HG03558 (cell line): ENCODE data around the gene RRP8.

Experiments
- ATAC-seq: cut with Tn5 transposase; IDR thresholded peaks from one replicate; pipeline ENCODE4 v1.9.1; 2021; ENCODE audit warnings: moderate number of reproducible peaks; ENCODE audit not compliant: unreplicated experiment; ENCODE audit errors: extremely low read depth

Gene RRP8

DNA sequence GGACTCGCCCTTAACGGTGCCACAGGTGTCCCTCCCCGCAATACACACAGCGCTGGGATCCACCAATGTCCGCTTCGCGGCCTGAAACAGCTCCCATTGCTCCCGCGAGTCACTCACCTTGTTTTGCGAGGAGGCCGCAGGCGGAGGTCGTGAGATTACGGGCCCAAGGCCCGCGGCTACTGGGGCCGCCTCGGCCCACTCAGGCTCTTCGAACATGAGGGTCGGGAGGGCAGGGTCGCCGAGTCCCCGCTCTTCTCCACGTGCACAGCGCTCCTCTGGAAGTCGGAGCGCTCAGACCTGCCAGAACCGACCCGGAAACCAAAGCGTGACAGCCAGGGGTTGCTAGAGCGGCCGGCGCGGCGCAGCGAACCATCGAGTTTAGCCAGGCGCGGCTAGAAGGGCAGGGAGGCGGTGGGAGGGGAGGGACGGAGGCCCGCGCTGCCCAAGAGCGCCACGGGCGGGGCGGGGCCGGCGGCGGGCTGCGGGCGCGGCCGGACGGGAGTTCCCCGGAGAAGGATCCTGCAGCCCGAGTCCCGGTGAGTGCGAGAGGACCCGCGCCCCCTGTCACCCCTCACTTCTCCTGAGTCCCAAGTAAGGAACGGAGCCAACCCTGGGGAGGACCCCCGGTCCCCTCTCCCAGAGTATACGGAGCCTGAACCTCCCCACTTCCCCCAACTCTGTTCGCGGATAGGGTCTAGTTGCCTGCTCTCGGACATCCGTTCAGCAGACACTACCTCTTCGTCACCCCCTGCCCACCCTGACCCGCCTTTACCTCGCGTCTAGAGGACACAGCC, at the start of gene RRP8, which contains the start of gene ILK:
RRP8 (minus strand) TSS at position 330 of the 794 bp plus-strand sequence; CDS start at position 216, 114 bp downstream.
ILK (plus strand) TSS at position 488 of the 794 bp plus-strand sequence. CDS start 498 bp downstream, outside the sequence.
- peak; percentile 49 for ATAC-seq

DNA sequence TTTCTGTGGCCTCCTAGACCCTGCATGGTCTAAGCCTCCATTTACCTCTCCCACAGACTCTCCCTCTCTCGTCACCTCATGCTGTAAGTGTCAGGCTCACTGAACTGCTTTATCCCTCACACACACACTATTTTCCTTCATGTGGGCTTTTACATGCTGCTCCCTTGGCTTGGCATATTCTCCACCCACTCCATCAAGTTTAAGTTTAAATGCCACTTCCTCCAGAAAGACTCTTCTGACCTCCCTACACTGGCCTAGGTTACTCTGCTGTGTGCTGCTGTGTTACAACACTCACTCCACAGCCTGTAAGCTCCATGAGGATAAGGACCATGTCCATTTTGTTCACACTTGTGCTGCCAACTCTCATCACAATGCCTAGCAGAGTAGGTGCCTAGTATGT, 49.7 kb upstream of the RRP8 start:
- ATAC-seq: no peak

DNA sequence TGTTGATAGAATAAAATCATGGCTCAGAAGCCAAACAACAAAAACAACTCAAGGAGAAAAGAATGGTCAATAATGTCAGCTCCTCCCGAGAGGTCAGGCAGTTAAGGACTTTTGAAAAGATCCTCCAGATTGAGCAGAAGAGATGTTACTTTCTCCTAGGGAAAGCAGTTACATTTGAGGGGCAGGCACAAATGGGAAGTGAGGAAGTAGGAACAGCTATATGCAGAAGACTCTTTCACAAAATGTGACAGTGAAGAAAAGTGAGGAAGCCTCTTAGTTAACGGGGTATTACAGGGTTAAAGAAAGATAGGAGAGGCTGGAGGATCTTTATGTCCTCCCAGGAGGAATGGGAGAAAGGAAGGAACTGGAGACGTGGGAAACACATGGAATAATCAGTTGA, 48.8 kb upstream of the RRP8 start:
- ATAC-seq: no peak

DNA sequence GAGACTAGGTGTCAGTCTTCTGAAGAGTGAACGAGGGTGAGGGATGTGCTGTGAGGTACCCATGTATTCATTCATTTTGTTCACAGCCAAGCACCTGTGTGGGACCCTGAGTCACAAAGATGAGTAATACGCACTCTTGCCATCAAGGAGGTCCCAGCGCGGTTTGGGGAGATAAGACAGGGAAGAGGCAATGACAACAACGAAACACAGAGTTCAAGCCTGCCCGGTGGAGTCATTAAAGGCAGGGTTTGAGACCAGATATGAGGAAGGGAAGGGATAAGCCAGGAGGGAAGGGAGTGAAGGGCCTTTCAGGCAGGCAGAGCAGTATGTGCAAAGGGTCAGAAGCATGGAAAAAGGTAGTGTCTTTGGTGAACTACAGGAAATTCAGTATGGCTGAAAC, 47.6 kb upstream of the RRP8 start:
- ATAC-seq: no peak

DNA sequence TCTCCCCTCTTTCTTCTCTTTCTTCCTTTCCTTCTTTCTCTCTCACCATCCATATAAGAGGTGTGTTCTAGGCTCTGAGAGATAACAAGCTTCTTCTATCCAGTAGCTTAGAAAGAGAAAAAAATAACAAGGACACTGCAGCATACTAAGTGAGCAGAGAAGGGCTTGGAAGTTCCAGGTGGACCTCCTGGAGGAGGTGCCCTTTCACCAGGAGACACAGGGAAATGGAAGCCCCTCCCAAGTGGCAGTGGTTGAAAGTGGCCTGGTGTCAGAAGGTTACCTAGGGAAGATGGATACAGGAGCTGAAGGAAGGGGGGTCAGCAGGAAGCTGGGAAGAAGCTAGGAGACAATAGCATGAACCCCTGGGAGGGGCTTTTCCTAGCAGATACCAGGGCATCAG, 46.7 kb upstream of the RRP8 start:
- ATAC-seq: no peak

DNA sequence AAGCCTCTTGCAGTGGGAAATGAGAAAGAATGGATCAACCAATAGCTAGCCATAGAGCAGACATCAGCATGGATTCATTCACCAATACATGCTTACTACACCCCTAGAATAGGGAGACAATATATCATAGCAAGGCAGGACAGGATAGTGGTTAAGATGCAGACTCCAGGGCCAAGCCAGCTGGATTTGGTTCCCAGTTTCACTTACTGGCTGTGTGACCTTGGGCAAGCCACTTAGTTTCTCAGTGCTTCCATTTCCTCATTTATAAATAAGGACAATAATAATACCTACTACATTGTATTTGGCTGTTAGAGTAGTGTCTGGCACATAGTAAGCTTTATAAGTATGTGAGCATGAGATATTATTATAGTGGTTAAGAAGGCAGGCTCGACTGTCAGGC, 45.1 kb upstream of the RRP8 start:
- ATAC-seq: no peak

DNA sequence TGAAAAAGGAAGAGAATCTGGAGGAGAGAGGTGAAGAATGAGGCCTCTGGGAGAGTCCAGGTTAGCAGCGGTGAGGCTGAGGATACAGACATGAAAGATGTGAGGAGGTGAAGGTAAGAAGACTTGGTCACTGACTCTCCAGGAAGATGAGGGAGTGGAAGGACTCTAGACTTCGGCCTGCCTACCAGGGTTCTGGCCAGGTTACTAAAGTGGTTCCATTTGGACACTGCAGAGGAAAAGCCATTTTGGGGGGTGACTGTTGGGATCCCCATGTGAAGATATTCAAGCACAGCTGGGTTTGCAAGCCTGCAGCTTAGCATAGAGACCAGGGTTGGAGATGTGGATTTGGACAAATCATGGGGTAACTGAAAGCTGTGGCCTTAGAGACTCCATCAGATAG, 44.4 kb upstream of the RRP8 start:
- ATAC-seq: no peak

DNA sequence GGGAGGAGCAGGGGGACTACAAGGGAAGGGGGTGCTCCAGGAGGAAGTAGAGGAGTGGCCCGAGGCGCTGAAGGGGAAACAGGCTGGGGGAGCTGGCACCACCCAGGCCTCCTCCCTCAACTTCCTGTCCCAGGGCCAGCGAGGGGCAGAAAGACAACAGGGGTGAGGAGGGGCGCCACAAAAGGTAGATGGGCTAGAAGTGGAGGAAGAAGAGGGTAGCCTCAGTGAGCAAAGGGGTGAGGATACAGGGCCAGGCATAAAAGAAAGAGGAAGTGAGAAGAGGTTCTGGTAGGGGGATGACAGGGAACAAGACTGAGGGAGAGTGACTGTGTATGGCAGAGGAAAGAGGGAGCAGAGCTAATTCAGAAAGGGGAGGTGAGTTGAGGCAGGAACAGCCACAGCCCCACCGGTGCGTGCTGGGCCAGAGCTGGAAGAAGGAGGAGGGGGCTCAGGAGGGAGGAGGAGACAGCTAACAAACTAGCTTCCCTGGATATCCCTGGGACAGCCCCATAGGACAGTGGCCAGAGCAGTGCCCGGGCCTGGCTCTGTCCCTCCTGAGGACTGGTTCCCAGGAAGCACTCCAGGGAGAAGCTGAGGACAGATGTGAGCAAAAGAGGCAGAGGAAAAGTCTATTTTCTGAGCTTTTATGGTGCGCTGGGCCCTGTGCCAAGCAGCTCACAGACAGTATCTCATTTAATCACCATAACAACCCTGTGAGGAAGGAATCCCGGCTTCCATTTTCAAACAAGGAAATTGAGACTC, 43.7 kb upstream of the RRP8 start:
- peak; percentile 73 for ATAC-seq

DNA sequence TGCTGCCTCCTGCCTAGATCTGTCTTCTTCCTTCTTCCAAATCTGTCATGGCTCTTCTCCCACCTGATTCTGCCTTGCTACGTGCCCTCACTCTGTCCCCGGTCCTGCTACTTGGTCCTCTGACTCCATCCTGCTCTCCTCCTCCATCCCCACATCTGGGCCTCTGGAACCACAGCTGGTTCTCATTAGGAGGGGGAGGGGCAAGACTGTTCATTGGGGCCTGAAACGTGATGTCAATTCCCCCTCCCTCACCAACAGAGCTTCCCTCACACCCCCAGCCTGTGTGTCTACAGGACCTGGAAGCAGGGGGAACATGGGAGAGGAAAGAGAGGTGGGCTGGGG, 43.1 kb upstream of the RRP8 start:
- no peak for ATAC-seq

DNA sequence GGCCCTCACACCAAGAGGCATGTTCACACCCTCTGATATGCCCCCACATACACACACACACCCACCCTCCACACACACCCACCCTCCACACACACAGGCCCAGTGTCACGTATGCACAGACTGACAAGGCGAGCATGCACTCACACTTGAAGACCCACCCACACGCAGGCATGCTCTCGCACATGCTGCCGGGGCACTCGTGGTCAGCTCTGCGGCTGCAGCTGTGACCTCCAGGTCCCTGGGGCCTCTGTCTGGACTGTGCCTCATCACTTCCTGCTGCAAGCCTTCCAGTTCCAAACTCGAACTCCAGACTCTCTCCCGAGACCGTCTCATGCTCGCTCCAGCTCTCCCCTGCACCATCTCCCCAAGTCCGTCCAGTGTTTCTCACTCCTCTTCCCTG, 42.7 kb upstream of the RRP8 start:
- no peak for ATAC-seq

DNA sequence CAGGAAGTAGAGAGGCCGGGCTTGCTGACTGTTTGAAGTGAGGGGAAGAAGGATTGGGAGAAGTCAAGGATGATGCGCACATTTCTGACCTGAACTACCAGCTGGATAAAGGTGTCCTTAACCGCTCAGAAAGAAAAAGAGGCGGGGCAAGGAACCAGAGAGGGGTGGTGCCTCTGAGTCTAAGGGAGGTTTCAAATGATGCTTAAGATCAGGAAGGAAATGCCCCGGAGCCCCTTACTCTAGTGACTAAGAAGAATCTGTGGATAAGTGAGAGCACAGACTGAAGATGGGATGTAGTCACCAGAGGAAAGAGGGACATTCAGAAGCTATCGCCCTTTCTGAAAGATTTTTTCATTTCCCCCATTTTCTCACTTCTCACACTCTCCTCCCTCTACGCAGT, 39.5 kb upstream of the RRP8 start:
- ATAC-seq: no peak

DNA sequence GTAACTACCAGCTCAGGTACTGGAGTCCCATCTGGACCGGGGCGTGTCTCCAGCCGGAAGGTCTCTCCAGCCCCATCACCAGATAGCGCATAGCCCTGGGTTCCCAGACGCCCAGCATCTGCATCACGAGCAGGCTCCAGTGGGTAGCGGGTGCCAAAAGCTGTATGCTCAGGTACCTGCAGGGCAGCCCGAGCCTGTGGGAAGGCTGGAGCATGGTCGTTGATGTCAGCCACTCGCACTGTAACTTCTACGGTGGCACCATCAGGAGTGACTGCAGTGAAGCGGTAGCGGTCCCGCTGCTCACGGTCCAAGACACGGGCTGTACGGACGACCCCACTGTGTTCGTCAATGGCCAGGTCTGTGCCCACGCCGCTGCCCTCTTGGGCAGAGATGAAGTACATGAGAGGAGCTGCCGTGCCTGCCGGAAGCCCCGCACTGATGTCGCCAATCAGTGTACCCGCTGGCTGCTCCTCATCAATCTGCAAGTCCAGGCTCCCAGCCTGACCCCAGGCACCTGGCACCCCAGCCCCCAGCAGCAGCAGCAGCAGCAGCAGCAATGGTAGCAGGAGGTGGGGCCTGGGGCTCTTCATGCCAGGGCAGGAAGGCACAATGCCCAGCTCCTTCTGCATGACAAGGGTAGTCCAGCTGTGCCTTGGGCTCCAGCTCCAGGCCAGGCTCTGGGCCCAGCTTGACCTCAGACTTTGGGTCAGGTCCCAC, 37.7 kb upstream of the RRP8 start:
- ATAC-seq: no peak

DNA sequence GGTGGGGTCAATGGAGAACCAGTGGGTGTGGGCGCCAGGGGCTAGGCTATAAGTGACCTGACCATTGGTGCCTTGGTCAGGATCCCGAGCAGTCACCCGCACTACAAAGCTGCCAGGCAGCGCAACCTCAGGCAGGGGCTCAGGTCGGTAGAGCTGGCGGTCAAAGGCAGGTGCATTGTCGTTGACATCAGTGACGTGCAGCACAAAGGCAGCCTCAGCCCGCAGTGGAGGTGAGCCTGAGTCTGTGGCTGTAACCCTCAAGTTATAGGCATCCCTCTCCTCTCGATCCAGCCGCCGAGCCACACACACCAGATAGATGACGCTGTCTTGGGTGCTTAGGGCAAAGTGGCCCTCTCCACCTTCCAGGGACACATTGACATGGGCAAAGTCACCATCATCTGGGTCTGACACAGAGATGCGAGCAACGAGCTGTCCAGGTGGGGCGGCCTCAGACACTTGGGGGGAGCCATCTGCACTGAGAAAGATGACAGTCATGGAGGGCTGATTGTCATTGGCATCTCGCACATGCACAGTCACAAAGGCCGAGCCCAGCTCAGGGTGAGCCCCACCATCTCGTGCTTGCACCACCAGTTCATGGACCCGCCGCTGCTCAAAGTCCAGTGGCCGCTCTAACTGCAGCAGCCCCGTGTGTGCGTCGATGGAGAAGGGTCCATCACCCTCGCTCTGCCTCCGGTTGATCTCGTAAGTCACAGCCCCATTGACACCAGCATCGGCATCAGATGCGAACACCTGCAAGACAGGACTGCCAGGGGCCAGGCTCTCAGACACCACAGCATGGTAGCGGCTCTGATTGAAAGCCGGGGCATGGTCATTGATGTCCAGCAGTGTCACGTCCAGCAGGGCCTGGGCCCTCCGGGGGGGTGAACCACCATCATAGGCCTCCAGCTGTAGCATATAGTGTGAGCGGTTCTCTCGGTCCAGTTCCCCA, 36.9 kb upstream of the RRP8 start:
- no peak for ATAC-seq

DNA sequence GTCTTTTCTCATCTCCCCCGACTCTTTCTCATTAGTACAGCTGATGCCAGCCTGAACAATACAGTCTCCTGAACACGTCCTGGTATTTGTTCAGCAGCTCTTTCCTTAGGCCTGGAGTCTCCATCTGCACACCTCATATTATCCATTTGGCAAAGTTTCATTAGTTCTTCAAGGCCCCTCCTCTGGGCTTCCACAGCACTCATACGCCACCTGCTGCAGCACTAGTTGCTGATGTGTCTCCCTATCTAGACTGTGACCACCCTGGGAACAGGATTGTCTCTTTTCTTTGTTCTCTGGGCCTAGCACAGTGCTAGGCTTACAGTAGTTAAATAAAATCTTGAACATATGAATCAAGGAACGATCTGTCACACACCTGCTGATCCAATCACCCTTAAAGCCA, 35.0 kb upstream of the RRP8 start:
- ATAC-seq: no peak

DNA sequence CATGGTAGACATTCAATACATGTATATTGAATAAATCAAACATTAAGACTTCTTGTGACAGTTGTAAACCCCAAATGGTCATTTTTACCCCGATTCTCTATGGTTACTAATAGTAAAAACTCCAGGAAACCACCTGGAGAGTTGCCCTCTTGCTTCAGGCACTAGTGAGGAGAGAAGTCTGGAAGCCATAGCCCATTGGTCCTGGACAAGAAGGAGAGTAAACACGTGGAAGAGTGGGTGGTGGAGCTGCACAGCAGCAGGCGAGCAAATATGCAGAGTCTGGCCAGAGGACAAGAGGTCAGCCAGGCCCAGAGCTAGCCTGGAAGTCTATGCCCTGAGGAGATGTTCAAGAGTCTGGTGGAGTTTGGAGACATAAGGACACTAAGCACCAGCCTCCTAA, 34.5 kb upstream of the RRP8 start:
- no peak for ATAC-seq

DNA sequence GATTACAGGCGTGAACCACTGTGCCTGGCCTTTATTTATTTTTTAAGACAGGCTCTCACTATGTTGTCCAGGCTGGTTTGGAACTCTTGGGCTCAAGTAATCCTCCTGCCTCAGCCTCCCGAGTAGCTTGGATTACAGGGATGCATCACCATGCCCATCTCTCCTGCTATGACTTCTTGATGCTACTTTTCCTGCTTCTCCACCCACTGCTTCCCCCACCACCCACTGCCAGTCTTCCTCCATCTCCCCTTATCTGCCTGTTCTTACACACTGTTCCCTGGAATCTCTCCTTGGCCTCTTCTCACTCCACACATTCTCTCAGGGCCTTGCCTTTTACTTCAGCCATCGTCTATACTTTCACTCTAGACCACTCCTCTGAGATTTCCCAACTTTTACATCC, 33.1 kb upstream of the RRP8 start:
- no peak for ATAC-seq

DNA sequence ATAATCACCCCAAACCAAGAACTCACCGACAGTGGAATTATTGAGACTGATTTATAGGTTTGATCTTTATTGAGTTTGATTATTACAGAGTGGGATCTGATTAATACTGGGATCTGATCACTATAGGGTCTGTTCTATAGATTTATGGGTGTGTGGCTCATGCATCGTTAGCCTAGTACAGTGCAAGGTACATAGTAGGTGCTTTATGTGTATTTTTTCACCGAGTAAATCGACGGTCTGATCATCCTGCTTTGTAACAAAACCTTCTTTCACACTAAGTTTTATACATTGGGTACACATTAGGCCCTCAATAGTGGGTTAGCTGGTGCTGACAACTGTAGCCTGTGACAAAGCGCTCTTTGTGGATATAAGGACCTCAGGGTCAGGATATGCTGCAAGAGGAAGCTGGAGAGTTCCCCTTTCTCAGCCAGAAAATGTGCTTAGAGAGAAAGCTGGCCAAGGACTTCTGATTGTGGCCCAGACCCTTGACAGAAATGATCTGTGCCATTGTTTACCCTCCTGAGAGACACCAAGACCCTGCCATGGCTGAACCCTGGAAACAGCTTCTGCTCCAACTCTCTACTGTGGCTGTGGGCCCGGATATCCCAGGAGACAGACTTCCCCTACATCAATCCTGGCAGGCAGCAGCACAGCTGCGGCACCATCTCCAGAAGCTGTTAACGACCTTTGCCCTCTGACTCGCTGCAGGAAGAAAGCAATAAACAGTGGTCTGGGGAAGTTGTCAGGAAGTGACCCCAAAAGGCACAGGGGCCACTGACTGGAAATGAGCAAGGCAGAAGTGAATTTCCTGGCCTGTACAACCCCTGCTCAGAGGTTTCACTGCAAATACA, 31.9 kb upstream of the RRP8 start:
- ATAC-seq: no peak

DNA sequence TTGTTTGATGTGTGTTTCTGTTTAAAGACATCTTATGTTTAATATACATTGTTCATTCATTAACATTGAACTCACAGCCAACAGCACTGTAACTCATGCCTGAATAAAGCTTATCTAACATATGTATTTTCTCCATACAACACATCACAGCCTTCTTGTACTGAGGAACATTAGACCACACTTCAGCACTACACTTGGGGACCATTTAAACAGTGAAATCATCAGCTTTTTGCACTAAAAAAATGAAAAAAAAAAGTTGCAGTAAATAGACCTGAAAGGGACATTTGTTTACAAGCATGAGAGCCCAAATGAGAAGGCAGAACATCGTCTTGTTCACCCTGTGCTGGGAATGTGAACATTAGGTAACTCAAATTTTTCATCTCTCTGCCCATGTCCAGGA, 31.1 kb upstream of the RRP8 start:
- ATAC-seq: no peak
